ENCODE results near the gene HHEX. TPM values are rescaled to one million over a fixed set of nuclear protein-coding genes. Genes with fewer than 3 reads are reported as not detected.

The HHEX gene
- total RNA-seq, 1 donor from 2014 or later, result 1.2 TPM

- Mint-ChIP-seq H3K27ac (ENCODE audit: unreplicated experiment) (no peak overlapping the region), H3K27me3 (ENCODE audit: unreplicated experiment) (peaks cover 39% of the 10 kb centered on the region)
Observed at GRCh38 chr10:92688927-92689662, 660 bp upstream of the HHEX start.

GRCh38 chr10:92690211-92690914 is 608 bp downstream of the HHEX start:
- Mint-ChIP-seq H3K27me3 (ENCODE audit: unreplicated experiment) (peaks cover 40% of the 10 kb centered on the region), H3K36me3 (ENCODE audit: unreplicated experiment) (peaks cover 2% of the 10 kb centered on the region), H3K27ac (ENCODE audit: unreplicated experiment) (no peak overlapping the region), H3K4me1 (ENCODE audit: unreplicated experiment) (peaks cover 2% of the 10 kb centered on the region), H3K4me3 (ENCODE audit: unreplicated experiment) (peak overlapping the region; percentile 64), H3K9me3 (ENCODE audit: unreplicated experiment) (peaks cover 10% of the 10 kb centered on the region)
- TF ChIP-seq, protein P1, sequence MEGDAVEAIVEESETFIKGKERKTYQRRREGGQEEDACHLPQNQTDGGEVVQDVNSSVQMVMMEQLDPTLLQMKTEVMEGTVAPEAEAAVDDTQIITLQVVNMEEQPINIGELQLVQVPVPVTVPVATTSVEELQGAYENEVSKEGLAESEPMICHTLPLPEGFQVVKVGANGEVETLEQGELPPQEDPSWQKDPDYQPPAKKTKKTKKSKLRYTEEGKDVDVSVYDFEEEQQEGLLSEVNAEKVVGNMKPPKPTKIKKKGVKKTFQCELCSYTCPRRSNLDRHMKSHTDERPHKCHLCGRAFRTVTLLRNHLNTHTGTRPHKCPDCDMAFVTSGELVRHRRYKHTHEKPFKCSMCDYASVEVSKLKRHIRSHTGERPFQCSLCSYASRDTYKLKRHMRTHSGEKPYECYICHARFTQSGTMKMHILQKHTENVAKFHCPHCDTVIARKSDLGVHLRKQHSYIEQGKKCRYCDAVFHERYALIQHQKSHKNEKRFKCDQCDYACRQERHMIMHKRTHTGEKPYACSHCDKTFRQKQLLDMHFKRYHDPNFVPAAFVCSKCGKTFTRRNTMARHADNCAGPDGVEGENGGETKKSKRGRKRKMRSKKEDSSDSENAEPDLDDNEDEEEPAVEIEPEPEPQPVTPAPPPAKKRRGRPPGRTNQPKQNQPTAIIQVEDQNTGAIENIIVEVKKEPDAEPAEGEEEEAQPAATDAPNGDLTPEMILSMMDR (IDR thresholded peaks at IDR 0.05), result no peak
- no peak for DNase-seq (ENCODE audit: extremely low spot score, unreplicated experiment)

More at GRCh38 chr10:92688927-92689662, 660 bp upstream of the HHEX start:
- TF ChIP-seq, protein P1 (IDR thresholded peaks at IDR 0.05), result peak; percentile 19
- no peak for DNase-seq (ENCODE audit: extremely low spot score, unreplicated experiment)
- Mint-ChIP-seq H3K36me3 (ENCODE audit: unreplicated experiment) (peaks cover 4% of the 10 kb centered on the region), H3K4me3 (ENCODE audit: unreplicated experiment) (peak overlapping the region; percentile 73), H3K4me1 (ENCODE audit: unreplicated experiment) (peaks cover 2% of the 10 kb centered on the region), H3K9me3 (ENCODE audit: unreplicated experiment) (peaks cover 19% of the 10 kb centered on the region)

DNA sequence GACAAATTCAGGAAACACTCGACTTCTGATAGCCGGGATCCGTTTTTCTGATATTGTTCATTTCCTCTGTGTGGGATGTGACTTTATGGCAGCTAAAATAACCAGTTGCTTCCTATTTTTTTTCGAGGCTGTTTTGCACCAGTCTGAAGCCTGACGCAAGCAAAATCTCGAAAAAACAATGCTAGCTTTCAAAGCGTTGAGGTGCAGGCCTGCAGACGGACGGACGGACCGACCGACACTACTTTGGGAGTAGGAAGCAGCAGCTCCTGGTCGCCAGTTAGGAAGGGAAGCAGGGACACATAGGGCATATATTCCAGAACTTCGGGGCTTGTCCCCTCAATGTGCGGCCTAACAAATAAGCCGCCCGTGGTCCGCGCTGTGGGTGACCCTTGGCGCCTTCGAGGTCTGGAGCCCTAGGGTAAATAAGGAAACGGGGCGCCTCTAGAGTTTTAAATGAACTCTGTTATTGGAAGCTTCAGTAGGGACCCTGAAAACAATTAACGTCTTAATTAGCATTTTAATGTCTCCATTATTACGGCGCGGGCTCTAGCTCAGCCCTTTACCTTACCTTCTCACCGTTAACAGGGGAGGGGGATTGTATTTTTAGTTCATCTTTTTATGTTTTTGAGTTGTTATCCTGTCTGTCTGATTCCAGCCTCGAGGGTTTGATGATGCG is 1.3 kb downstream of the HHEX start:
- Mint-ChIP-seq H3K36me3 (ENCODE audit: unreplicated experiment) (no peaks in the 10 kb centered on the region), H3K27me3 (ENCODE audit: unreplicated experiment) (peaks cover 37% of the 10 kb centered on the region), H3K4me1 (ENCODE audit: unreplicated experiment) (peaks cover 5% of the 10 kb centered on the region), H3K9me3 (ENCODE audit: unreplicated experiment) (peaks cover 4% of the 10 kb centered on the region), H3K27ac (ENCODE audit: unreplicated experiment) (no peak overlapping the region), H3K4me3 (ENCODE audit: unreplicated experiment) (peak overlapping the region; percentile 57)
- TF ChIP-seq, protein P1 (IDR thresholded peaks at IDR 0.05), result no peak
- no peak for DNase-seq (ENCODE audit: extremely low spot score, unreplicated experiment)

DNA sequence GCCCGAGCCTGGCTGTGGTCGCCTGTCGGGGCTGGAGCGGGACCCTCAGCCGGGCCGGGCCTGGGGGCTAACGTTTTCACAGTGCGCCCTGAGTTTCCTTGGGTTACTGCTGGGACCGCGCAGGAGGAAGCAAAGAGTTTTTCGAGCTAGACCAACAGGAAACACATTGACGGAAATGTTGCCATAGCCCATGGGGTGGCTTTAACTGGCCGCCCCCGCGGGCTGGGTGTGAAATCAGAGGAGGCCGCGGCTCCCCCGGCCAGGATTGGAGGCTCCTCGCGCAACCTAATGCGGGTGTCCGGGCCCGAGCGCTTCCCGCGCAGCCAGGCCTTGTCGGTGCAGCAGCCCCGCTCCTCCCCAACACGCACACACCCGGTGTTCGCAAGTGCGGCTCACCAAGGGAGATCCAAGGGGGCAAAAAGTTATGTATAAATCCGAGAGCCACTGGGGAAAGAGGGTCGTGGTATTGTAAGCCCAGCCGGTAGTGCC is 1.9 kb downstream of the HHEX start:
- Mint-ChIP-seq H3K27ac (ENCODE audit: unreplicated experiment) (no peak overlapping the region), H3K9me3 (ENCODE audit: unreplicated experiment) (no peaks in the 10 kb centered on the region), H3K4me1 (ENCODE audit: unreplicated experiment) (peaks cover 7% of the 10 kb centered on the region), H3K27me3 (ENCODE audit: unreplicated experiment) (peaks cover 37% of the 10 kb centered on the region), H3K4me3 (ENCODE audit: unreplicated experiment) (no peak overlapping the region), H3K36me3 (ENCODE audit: unreplicated experiment) (no peaks in the 10 kb centered on the region)
- DNase-seq (ENCODE audit: extremely low spot score, unreplicated experiment), result no peak
- TF ChIP-seq, protein P1 (IDR thresholded peaks at IDR 0.05), result no peak
